Left kidney (tissue), 2 donors: Measurements from ENCODE around the gene FAR2. TPM values are rescaled to one million over a fixed set of nuclear protein-coding genes. Genes with fewer than 3 reads are reported as not detected.
"Not testable (repeated sequence)": the region's sequence is repeated elsewhere in the genome, so short reads cannot be mapped to it uniquely, and the experiment has no call there.

Source experiments
- DNase-seq: peaks from one replicate; pipeline ENCODE4 v3.0.0-alpha.2; 2013
- polyA plus RNA-seq: library from polyadenylated mRNA; unstranded; fragments of 120-200 nt; gene quantifications from one replicate; pipeline ENCODE4 v1.2.1, GENCODE V29; 2013; ENCODE audit not compliant: insufficient read length

The FAR2 gene
- polyA plus RNA-seq, 1 donor = 42.1 TPM

DNA sequence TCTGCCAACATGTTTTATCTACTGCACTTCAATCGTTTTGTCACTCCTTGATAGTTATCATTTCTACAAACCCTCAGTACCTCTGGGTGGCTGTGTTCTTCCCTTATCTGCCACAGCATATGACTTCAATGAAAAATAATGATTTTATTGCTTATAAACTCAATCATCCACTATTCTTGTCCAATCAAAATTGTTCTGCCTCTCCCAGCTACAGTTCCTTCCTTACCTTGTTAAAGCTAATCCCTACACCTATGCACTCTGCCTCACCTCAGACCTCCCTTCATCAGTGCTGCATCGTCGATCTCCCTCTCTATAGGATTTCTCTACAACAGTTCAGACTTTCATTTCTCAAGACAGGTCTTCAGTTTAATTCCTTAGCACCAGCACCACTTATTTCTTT, 173.1 kb downstream of the FAR2 start:
- no peak for DNase-seq

DNA sequence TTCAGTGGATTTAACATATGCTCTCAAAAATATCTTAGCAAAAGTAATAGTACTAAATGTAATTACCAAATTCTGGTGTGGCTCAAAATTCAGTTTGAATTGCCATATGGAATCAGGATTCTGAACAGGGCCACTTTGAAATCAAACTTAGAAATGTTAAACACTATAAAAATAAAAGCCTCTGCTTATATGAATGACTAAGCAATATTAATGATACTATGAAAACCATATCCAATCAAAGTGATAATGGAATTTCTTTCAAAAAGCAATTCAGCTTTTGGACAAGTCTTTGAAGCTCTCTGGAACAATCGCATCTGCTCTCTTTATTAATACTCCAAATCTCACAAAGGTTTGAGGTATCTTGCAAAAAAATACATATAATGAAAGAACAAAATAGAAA, 180.3 kb downstream of the FAR2 start:
- DNase-seq = no peak

DNA sequence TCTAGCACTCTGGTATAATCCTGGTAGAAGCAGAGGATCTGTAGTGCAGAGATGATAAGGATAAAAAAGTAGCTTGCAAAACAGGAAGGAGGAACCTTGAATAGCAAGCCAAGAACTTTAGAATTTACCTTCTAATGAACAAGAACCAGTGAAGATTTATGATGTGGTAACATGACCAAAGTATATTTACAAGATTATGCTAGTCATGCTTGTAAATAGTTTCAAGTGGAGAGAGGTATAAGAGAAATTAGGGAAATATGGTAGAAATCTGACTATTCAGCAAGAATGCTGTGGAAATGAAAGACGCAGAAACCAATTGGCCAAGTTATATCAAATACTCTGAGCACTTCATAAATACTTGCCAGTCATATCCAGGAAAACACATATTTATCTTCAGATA, 184.1 kb downstream of the FAR2 start:
- no peak for DNase-seq

DNA sequence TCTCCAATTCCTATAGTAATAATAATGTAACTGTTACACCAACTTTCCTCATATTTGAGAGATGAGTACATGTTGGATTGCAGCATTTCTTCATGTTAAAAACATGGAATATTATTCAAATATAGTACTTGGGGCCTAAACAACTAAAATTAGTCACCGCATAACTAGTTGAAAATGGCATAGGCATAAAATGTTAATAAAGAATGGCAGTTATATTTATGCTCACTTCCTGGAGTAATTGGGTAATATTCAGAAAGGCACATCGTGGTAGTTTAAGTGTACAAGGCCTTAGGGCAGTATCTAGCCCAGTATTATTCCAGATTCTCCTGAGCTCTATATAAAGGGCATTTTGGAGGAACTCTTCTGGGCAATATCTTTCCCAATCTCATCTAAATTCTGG, 185.9 kb downstream of the FAR2 start:
- DNase-seq = no peak

DNA sequence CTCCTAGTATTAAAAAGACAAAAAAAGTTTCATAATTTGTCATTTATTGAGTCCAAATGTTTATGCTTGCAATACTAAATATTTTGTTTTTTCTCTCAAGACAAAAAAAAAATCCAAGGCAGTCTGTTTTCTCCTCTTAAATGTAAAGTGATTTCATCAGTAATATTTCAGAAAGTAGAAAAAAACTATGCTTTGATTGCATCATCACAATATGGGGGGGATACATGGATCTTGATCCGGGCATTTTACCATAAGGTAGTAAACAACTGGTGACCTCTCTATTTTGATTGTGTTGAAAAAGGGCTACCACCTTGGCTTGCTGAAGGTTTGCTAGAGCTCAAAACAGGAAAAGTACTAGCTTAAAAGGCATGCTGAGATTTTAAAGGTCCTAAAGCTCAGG, 188.2 kb downstream of the FAR2 start:
- no peak for DNase-seq

DNA sequence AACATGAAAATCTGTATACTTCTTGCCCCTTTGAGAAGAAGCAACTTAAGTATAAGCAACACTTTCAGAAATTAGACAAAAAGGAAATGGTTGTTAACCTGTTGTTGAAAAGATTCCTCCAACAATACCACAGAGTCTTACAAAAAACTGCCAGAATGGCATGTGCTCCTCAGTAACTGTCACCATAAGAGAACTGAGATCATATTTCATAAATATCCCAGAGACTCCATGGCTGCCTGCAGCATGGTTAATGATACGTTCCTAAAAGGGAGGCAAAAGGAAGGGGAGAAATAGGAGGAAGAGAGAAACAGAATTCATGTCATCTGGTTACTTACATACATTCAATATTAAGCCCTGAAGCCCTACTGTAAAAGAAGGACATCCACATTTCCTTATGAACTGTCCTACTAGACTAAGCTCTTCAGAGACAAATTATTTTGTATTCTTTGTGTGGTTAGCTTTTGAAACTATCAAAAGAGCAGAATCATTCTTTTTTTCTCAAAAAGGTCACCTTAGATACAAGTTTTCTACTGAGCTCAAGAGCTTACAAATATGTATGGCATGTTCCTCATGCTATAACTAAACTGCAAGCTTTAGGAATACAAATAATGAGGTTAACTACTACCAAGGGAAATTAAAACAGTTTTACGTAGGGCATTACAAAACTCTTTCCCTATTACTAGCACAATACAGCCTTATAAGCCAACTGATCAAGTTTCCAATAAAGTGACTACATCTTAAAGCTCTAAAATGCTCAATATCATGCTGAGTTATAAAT, 194.1 kb downstream of the FAR2 start:
- no peak for DNase-seq

DNA sequence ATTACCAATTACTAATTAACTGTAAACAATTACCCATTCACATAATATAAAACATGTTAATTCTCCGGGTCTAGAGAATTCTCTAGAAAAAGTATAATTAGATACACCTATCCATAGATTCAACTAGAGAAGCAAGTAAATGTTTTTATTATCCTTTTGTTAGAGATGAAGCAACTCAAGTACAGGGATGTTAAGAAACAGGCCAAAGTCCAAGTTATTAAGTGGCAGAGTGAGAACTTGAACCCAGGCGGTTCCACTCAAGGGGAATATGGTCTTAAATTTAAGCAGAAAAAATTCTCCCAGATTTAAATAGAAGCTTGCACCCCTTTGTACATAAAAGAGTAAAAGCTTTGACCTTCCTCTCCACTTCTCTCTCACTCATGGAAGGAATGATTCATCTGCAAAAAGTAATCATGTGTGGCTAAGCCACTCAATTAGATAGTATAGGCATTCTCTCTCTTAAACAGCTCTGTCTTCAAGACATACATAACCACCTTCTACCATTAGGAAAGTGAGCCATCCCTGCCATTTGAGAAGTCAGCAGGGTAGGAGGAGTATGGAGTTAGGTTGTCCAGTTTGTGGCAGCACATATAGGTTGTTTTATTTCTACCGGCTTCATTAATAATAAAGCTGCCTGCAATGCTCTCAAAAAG, 197.8 kb downstream of the FAR2 start:
- no peak for DNase-seq

DNA sequence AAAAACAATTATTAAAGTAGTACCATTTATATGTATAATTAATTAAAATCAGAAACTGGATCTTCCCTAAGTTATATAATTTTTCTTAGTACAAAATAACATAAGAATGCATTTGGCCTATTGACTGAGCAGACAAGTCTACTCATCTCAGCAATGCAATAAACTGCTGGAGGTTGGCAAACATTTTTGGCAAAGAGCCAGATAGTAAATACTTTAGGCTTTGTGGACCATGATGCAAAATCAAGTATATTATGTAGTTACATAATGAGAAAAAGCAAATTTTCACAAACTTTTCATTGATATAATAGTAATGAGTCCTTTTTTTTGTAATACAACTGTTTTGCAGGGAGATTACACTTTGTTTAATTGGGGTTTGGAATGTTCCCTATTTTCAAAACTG, 201.0 kb downstream of the FAR2 start:
- DNase-seq = peak; percentile 12

DNA sequence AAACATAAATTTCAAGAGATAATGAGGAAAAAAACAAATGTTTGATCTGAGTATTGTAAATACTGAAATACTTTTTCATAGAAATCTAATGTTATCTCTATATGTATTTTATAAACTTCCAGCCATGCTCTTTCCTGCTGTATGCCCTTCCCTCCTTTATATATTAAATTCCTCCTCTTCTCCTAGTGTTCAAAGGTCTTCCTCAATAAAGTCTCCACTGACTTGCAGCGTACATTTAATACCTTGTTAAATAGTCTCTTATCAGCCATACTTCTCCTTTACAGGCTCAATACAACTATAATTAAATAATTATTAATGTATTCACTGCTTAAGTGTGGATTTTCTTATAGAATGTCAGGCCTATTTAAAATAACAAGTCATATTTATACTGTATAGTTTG, 205.9 kb downstream of the FAR2 start:
- no peak for DNase-seq

DNA sequence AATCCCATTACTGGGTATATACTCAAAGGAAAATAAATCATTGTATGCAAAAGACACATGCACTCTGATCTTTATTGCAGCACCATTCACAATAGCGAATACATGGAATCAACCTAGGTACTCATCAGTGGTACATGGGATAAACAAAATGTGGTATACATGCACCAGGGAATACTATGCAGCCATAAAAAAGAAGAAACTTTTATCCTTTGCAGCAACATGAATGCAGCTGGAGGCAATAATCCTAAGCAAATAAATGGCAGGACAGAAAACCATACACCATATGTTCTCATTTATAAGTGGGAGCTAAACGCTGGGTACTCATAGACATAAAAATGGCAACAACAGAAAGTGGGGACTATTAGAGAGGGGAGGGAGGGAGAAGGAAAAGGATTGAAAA, 216.0 kb downstream of the FAR2 start:
- DNase-seq = no peak

DNA sequence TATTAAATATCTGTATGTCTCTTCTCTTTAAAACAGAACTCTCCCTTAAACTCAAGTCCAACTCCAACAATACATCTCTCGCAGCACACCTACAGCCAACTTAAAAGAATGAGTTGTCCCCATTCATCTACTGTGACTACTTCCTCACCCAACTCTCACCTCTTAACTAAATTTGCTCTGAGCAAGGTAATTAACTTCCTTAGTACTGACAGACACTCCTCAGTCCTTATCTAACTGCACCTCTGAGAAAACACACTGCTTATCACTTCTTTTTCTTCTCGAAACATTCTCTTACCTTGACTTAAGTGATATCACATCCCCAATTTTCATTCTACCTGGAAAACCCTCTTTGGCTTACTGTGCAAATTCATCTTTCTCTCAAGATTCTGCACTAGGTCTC, 224.9 kb downstream of the FAR2 start:
- DNase-seq = no peak

DNA sequence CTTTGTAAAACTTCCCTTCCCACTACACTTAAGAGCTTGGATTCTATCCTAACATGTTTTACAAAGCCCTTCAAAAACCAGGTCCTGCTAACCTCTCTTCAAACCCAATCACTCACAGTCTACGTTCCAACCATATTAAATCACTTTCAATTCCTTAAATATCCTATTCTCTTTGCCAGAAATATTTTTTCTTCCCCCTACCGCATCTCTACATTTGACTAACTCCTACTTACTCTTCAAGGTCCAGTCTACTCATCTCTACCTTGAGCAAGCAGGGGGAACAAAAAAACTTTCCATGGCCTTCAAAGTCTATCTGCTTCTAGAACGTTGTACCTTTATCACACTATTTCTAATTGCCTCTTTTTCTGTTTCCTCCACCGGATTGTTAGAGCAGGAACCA, 225.8 kb downstream of the FAR2 start:
- DNase-seq = no peak

DNA sequence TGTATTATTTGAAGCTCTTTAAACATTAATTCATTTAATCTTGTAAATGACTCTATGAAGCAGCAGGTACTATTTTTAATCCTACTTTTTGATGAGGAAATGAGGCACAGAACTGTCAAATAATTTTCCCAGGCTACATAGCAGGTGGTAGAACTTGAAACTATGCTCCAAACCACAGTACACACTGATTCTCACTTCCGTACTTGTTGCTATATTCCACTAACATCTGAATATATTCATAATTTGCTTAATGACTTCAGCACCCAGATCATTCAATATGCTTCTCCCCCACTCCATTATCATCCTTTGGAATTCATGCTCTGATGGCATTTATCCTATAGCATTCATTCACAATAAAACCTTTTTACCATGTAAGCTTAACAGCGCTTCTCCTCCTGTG, 227.0 kb downstream of the FAR2 start:
- DNase-seq = no peak

DNA sequence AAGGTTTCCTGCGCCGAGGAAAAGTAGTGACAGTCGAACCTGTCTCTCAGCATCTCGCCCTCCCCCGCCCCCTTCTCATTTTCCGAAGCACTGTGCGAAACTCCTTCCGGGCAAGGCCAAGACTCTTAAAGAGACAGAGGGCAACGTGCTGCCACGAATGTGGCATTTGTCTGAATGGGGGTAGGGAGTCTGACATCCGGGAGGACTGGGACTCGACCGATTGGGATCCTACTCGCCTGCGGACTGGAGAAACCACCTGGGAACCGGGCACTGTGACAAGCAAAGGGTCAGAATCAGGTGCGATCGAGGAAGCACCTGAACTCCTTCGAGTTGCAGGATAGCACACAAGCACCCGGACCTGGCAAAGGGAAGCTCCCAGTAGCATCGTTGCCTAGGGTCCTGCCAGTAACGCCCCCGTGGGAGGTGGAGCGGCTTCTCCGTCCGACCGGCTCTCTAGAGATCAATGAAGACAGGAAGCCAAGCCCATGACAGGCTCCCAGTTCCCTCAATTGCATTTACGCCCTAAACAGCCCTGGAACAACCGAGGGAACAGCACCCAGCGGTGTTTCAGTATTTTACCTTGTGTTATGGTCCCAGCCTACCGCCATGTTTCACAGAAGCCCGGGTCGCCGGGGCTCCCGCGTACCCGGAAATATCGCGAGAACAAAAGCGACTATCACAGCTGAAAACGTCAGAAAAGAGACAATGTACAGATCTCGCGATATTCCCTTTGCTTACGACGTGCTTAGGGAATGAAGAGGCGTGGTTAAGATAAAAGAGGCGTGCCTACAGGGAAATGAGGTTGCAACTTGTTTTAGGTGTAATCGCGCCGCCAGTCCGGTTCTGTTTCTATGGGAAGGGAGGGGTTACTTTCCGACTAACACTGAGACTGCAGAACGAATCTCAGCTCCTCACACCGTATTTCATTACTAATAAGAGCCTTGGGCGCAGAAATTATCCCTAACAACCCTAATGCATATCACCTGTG, 231.8 kb downstream of the FAR2 start, which contains the start of gene ERGIC2:
TSS of gene ERGIC2 (minus strand) at position 637 of the 988 bp plus-strand sequence. CDS start 9,539 bp downstream, outside the sequence.
- DNase-seq = peak; percentile 100

DNA sequence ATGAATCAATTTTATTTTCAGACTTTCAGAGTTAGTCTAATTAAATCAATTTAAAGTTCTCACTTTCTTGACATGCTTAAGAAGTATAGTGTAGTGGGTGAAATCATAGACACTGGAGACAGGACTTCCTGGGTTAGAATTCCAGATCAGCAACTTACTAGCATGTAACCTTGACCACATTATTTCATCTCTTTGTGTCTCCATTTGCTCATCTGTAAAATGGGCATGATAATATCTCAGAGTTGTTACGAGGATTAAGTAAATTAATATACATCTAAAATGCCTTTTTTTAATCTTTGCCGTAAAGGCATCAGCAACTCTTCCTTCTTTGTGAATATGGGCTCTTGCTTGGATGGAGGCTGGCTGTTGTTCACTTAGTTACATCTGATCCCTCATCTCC, 233.2 kb downstream of the FAR2 start:
- no peak for DNase-seq

DNA sequence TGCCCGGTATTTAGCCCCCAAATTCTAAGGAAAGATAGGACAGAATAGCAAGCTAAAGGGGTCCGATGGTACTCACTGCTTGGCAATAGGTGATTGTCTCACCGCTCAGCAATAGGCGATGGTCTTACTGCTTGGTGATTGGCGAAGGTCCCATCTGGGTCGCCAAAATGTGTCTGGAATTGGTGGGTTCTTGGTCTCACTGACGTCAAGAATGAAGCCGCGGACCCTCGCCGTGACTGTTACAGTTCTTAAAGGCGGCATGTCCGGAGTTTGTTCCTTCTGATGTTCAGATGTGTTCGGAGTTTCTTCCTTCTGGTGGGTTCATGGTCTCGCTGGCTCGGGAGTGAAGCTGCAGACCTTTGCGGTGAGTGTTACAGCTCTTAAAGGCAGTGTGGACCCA, 236.1 kb downstream of the FAR2 start:
- not testable (repeated sequence) for DNase-seq

Other genes starting within 250 kb of the FAR2 start
- gene ERGIC2, start 231.9 kb downstream of the FAR2 start, polyA plus RNA-seq = 101 TPM